Suprapubic skin (tissue), 4 donors: ENCODE measurements around the gene BUB1B. TPM values are rescaled to one million over a fixed set of nuclear protein-coding genes. Genes with fewer than 3 reads are reported as not detected.

Experiments used
- DNase-seq, 2 donors: peaks; one replicate each; pipeline ENCODE4 v3.0.0-alpha.2; 2019; ENCODE audit warnings: low spot score in 2 of 2
- H3K27ac ChIP-seq: fragments of 200-600 bp; sonication (generic); one replicate; pipeline ENCODE4 v1.5.1; 2019
- H3K27me3 ChIP-seq: fragments of 200-600 bp; sonication (generic); one replicate; pipeline ENCODE4 v1.5.1; 2019
- H3K36me3 ChIP-seq: fragments of 200-600 bp; sonication (generic); one replicate; pipeline ENCODE4 v1.5.1; 2019
- H3K4me1 ChIP-seq: fragments of 200-600 bp; sonication (generic); one replicate; pipeline ENCODE4 v1.5.1; 2019
- H3K4me3 ChIP-seq: fragments of 200-600 bp; sonication (generic); one replicate; pipeline ENCODE4 v1.5.1; 2019; ENCODE audit warnings: mild to moderate bottlenecking
- H3K9me3 ChIP-seq: fragments of 200-600 bp; sonication (generic); one replicate; pipeline ENCODE4 v1.5.1; 2019
- CTCF ChIP-seq, 2 donors: fragments of 200-600 bp in 1 of 2; fragments of 450-650 bp in 1 of 2; sonication (generic) in 1 of 2; IDR thresholded peaks; one replicate each; pipeline ENCODE4 v1.5.1; 2016 to 2019; ENCODE audit warnings: antibody characterized with exemption in 2 of 2, mild to moderate bottlenecking in 1 of 2, moderate library complexity in 1 of 2
- EP300 ChIP-seq: sonication (generic); formaldehyde crosslinking; IDR thresholded peaks from one replicate; pipeline ENCODE4 v1.6.1; 2017; ENCODE audit warnings: antibody characterized with exemption
- POLR2A ChIP-seq, 2 donors: fragments of 450-650 bp; IDR thresholded peaks; one replicate each; pipeline ENCODE4 v1.6.1; 2017; ENCODE audit warnings: antibody characterized with exemption in 2 of 2, mild to moderate bottlenecking in 2 of 2, moderate library complexity in 2 of 2
- POLR2AphosphoS5 ChIP-seq, 3 donors: sonication (generic); formaldehyde crosslinking; IDR thresholded peaks; one replicate each; pipeline ENCODE4 v1.6.1; 2017; ENCODE audit warnings: antibody characterized with exemption in 3 of 3
- WGBS: methylation state at CpG from one replicate; pipeline ENCODE4 v1.1.5; 2018; 5-methylcytosine and 5-hydroxymethylcytosine counted together
- total RNA-seq, 4 donors: library from RNA; depleted of rRNA; stranded (reverse); fragments of >200 nt; gene quantifications; one replicate each; pipeline ENCODE4 v1.1.0, GENCODE V29; 2016

The BUB1B gene
- total RNA-seq, 4 donors from 2014 or later, result 1.8 to 12.2 (median 8.8) TPM

DNA sequence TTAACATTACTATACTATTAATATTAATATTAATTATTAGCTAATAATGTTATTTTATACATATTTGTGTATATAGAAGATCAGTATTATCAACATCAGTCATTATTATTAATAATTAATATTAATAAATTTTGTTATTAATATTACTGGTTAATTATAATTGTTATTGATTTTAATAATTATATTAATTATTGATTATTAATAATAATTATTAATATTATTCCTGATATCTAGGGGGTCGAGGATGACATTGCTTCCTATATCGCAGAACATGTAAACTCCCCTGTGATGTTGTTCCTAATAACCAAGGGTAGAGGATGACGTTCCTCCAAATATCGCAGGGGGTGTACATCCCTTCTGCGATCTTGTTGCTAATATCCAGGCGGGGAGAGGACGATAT is 34.9 kb upstream of the BUB1B start:
- Histone ChIP-seq H3K9me3 (no peaks in the 10 kb centered on the region), H3K4me3 (no peak overlapping the region), H3K36me3 (no peaks in the 10 kb centered on the region), H3K4me1 (peaks cover 10% of the 10 kb centered on the region), H3K27me3 (peaks cover 3% of the 10 kb centered on the region), H3K27ac (no peak overlapping the region)
- TF ChIP-seq POLR2A (IDR thresholded peaks at IDR 0.05), result no peak
- no peak for TF ChIP-seq CTCF (IDR thresholded peaks at IDR 0.05)
- TF ChIP-seq POLR2AphosphoS5 (IDR thresholded peaks at IDR 0.05), result no peak
- TF ChIP-seq EP300, result no peak
- 92% methylated on average over 7 of the region's 7 CpGs for WGBS
- no peak for DNase-seq

DNA sequence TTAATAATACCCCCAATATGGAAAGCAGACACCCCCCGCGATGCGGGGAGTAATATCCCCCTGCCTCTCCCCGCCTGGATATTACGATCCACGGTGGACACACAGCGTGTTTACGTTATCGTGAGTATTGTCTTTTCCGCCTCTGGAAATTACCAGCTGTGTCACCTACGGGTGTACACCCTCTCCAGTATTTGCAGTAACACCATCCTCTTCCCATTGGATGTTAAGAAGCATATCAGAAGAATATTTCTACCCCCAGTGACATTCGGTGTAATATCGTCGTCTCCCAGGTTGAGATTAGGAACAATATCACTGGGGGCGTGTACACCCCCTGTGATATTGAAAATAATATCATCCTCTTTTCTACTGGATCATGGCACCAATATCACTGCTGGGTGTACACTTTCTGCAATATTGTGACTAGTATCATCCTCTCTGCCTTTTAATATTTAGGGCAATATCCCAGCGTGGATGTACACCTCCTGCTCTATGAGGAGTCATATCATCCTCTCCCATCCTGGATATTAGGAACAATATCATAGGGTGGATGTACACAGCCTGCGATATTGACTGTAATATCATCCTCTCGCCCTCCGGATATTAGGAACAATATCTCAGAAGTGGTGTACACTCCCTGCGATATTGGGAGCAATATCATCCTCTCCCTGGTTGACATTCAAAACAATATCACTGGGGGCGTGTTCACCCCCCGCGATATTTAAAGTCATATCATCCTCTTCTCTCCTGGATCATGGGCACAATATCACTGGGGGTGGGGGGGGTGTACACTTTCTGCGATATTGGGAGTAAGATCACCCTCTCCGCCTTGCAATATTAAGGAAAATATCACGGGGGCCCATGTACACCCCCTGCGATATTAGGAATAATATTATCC is 31.9 kb upstream of the BUB1B start:
- H3K4me3 ChIP-seq, result no peak overlapping the region

GRCh38 chr15:40130118-40130517 is 30.8 kb upstream of the BUB1B start:
- no peak for DNase-seq
- H3K27me3 ChIP-seq, result peaks cover 3% of the 10 kb centered on the region
- H3K4me3 ChIP-seq, result no peak overlapping the region
- TF ChIP-seq EP300 (no peak), POLR2A (IDR thresholded peaks at IDR 0.05) (no peak), CTCF (IDR thresholded peaks at IDR 0.05) (no peak), POLR2AphosphoS5 (IDR thresholded peaks at IDR 0.05) (no peak)
- H3K9me3 ChIP-seq, result no peaks in the 10 kb centered on the region
- 81% methylated on average over 5 of the region's 5 CpGs for WGBS
- no peak overlapping the region for H3K27ac ChIP-seq
- no peaks in the 10 kb centered on the region for H3K36me3 ChIP-seq
- H3K4me1 ChIP-seq, result peaks cover 2% of the 10 kb centered on the region

More for the DNA sequence above, 31.9 kb upstream of the BUB1B start:
- no peaks in the 10 kb centered on the region for H3K9me3 ChIP-seq
- no peaks in the 10 kb centered on the region for H3K36me3 ChIP-seq
- H3K27me3 ChIP-seq, result peaks cover 3% of the 10 kb centered on the region
- TF ChIP-seq EP300 (no peak), CTCF (IDR thresholded peaks at IDR 0.05) (no peak), POLR2AphosphoS5 (IDR thresholded peaks at IDR 0.05) (no peak), POLR2A (IDR thresholded peaks at IDR 0.05) (no peak)
- no peak overlapping the region for H3K27ac ChIP-seq
- H3K4me1 ChIP-seq, result peaks cover 10% of the 10 kb centered on the region
- WGBS, result 80% methylated on average over 27 of the region's 27 CpGs
- peak in 1 of 2 donors; percentile 15 for DNase-seq

DNA sequence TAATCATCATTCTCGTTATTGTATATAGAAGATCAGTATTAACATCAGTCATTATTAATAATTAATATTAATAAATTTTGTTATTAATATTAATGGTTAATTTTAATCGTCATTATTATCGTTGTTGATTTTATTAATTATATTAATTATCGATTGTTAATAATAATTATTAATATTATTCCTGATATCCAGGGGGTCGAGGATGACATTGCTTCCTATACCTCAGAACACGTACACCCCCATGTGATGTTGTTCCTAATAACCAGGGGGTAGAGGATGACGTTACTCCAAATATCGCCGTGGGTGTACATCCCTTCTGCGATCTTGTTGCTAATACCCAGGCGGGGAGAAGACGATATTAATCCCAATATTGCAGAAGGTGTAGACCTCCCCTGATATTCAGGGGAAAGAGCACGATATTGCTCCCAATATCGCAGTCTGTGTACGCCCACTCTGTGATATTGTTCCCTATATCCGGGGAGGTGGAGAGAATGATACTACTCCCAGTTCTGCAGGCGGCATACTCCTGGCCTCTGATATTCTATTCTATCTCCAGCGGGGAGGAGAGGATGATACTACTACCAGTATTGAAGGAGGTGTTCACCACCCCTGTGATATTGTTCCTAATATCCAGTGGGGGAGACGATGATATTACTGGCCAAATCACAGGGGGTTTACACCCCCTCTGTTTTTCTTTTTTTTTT is 29.9 kb upstream of the BUB1B start:
- no peaks in the 10 kb centered on the region for H3K36me3 ChIP-seq
- no peak overlapping the region for H3K27ac ChIP-seq
- no peak overlapping the region for H3K4me3 ChIP-seq
- H3K27me3 ChIP-seq, result peaks cover 3% of the 10 kb centered on the region
- peak in 1 of 2 donors; percentile 20 for DNase-seq
- TF ChIP-seq POLR2A (IDR thresholded peaks at IDR 0.05) (no peak), POLR2AphosphoS5 (IDR thresholded peaks at IDR 0.05) (no peak), CTCF (IDR thresholded peaks at IDR 0.05) (no peak), EP300 (no peak)
- no peaks in the 10 kb centered on the region for H3K9me3 ChIP-seq
- no peaks in the 10 kb centered on the region for H3K4me1 ChIP-seq
- 86% methylated on average over 19 of the region's 19 CpGs for WGBS

DNA sequence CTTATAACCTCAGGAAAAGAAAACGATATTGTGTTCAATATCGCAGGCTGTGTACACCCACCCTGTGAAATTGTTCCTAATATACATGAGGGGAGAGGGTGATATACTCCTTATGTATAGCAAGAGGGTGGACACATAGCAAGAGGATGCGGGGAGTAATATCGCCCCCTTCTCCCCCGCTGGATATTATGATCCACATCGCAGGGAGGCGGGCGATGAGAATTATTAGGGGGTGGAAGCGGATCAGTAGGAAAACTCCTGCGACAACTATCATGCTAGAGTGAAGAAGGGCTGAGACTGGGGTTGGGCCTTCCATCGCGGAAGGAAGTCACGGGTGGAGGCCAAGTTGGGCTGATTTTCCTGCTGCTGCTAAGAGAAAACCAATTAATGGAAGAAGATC is 27.3 kb upstream of the BUB1B start:
- DNase-seq, result peak in 1 of 2 donors; percentile 18
- Histone ChIP-seq H3K4me3 (no peak overlapping the region), H3K4me1 (no peaks in the 10 kb centered on the region), H3K27me3 (peaks cover under 1% of the 10 kb centered on the region), H3K36me3 (no peaks in the 10 kb centered on the region), H3K9me3 (no peaks in the 10 kb centered on the region), H3K27ac (no peak overlapping the region)
- 93% methylated on average over 13 of the region's 13 CpGs for WGBS
- TF ChIP-seq CTCF (IDR thresholded peaks at IDR 0.05), result no peak
- no peak for TF ChIP-seq POLR2AphosphoS5 (IDR thresholded peaks at IDR 0.05)
- TF ChIP-seq EP300, result no peak
- TF ChIP-seq POLR2A (IDR thresholded peaks at IDR 0.05), result no peak
